Sigmoid colon (tissue), 7 donors: ENCODE data around the gene IL15RA. TPM values are rescaled to one million over a fixed set of nuclear protein-coding genes. Genes with fewer than 3 reads are reported as not detected.

Experiments
- DNase-seq: peaks from one replicate; pipeline ENCODE4 v3.0.0-alpha.2; 2019
- H3K27ac ChIP-seq, 4 donors: fragments of 200-600 bp; sonication (generic); one replicate each; pipeline ENCODE4 v1.5.1; 2016 to 2019; ENCODE audit warnings: mild to moderate bottlenecking in 1 of 4
- H3K27me3 ChIP-seq, 3 donors: fragments of 200-600 bp; sonication (generic); one replicate each; pipeline ENCODE4 v1.5.1; 2019; ENCODE audit warnings: mild to moderate bottlenecking in 1 of 3
- H3K36me3 ChIP-seq, 4 donors: fragments of 200-600 bp; sonication (generic); one replicate each; pipeline ENCODE4 v1.5.1; 2016 to 2019
- H3K4me1 ChIP-seq, 4 donors: fragments of 200-600 bp; sonication (generic); one replicate each; pipeline ENCODE4 v1.5.1; 2017 to 2019
- H3K4me3 ChIP-seq, 4 donors: fragments of 200-600 bp; sonication (generic); one replicate each; pipeline ENCODE4 v1.5.1; 2017 to 2019; ENCODE audit warnings: mild to moderate bottlenecking in 2 of 4, moderate library complexity in 1 of 4
- H3K9me3 ChIP-seq, 4 donors: fragments of 200-600 bp in 3 of 4; sonication (generic) in 3 of 4; one replicate each; pipeline versions ENCODE4 v1.5.1 to v1.6.1; 2013 to 2019
- EP300 ChIP-seq, 4 donors: sonication (generic); formaldehyde crosslinking; IDR thresholded peaks; one replicate each; pipeline ENCODE4 v1.6.1; 2017; ENCODE audit warnings: antibody characterized with exemption in 4 of 4
- POLR2A ChIP-seq, 2 donors: fragments of 450-650 bp; IDR thresholded peaks; one replicate each; pipeline ENCODE4 v1.6.1; 2016; ENCODE audit warnings: antibody characterized with exemption in 2 of 2, mild to moderate bottlenecking in 2 of 2, moderate library complexity in 2 of 2
- POLR2AphosphoS5 ChIP-seq, 4 donors: sonication (generic); formaldehyde crosslinking; IDR thresholded peaks; one replicate each; pipeline ENCODE4 v1.6.1; 2017; ENCODE audit warnings: antibody characterized with exemption in 4 of 4
- WGBS, 2 donors: extraction: QIAGEN DNeasy Blood & Tissue Kit; methylation state at CpG; one replicate each; pipeline ENCODE4 v1.1.7; 2013; 5-methylcytosine and 5-hydroxymethylcytosine counted together
- intact Hi-C: fragments of 100-400 bp; cut with DNase I; formaldehyde crosslinking; loops from one replicate; pipeline ENCODE4 v1.15.1; 2023
- polyA plus RNA-seq, 3 donors: library from polyadenylated mRNA; stranded (reverse); fragments of 200-250 nt; gene quantifications; one replicate each; pipeline ENCODE4 v1.2.3, GENCODE V29; 2013
- small RNA-seq, 3 donors: library from RNA; depleted of rRNA; stranded (forward); fragments of <200 nt; gene quantifications; one replicate each; pipeline ENCODE3, GENCODE V24; 2016
- total RNA-seq, 4 donors: library from RNA; depleted of rRNA; stranded (reverse); fragments of >200 nt; gene quantifications; one replicate each; pipeline ENCODE4 v1.1.0, GENCODE V29; 2016
- donor health status: healthy with polysubstance abuse.
- donor health status: Bipolar disorder and iron deficiency.
- donor health status: healthy.

IL15RA gene
- total and polyA plus RNA-seq, 7 donors: 5.5 to 23.7 (median 15.8) TPM

GRCh38 chr10:5902511-5903274 is 74.7 kb downstream of the IL15RA start:
- TF ChIP-seq POLR2A (IDR thresholded peaks at IDR 0.05): no peak
- TF ChIP-seq POLR2AphosphoS5 (IDR thresholded peaks at IDR 0.05): no peak
- no peak for TF ChIP-seq EP300 (IDR thresholded peaks at IDR 0.05)
- Histone ChIP-seq H3K36me3 (peaks cover 0 to 20% (median 5%) of the 10 kb centered on the region in 4 donors), H3K4me3 (no peak overlapping the region), H3K27me3 (no peaks in the 10 kb centered on the region), H3K27ac (no peak overlapping the region), H3K4me1 (peaks cover 0 to 5% (median 0%) of the 10 kb centered on the region in 4 donors), H3K9me3 (no peaks in the 10 kb centered on the region)
- no peak for DNase-seq
- 96 to 97% methylated on average over 18 of the region's 18 CpGs for WGBS, 2 donors
- intact Hi-C loops: no loop called here

Small RNAs within 50 kb of the gene (small RNA-seq; reads per million reads assigned to genes)
- 0 reads per million in 3 donors for gene RF00397

Other genes with a start within 250 kb of the IL15RA start
- 100 to 1,000 TPM; 178 to 208 (median 205) TPM for gene GDI2, start 164.1 kb downstream of the IL15RA start, total RNA-seq
- gene GDI2, start 164.1 kb downstream of the IL15RA start, polyA plus RNA-seq: 100 to 1,000 TPM; 179 to 238 (median 201) TPM
- 10 to 100 TPM in 1 of 4 donors, 1 to 10 TPM in 3; 8.6 to 11.4 (median 9.4) TPM for gene ANKRD16, start 87.7 kb downstream of the IL15RA start, total RNA-seq
- 1 to 10 TPM; 1.6 to 6.1 (median 5.4) TPM for gene ANKRD16, start 87.7 kb downstream of the IL15RA start, polyA plus RNA-seq
- gene FBH1, start 87.3 kb downstream of the IL15RA start, total RNA-seq: 10 to 100 TPM; 68.7 to 85.9 (median 80.4) TPM
- gene FBH1, start 87.3 kb downstream of the IL15RA start, polyA plus RNA-seq: 10 to 100 TPM; 31.2 to 52.0 (median 49.2) TPM
- gene IL2RA, start 84.8 kb upstream of the IL15RA start, total RNA-seq: 1 to 10 TPM in 2 of 4 donors, under 1 TPM in 1, not detected in 1; 0.99 to 9.0 (median 2.5) TPM
- gene IL2RA, start 84.8 kb upstream of the IL15RA start, polyA plus RNA-seq: 10 to 100 TPM in 1 of 3 donors, 1 to 10 TPM in 1, under 1 TPM in 1; 0.60 to 14.0 (median 6.9) TPM
- gene RBM17, start 111.5 kb upstream of the IL15RA start, total RNA-seq: 10 to 100 TPM; 50.8 to 63.1 (median 54.8) TPM
- gene RBM17, start 111.5 kb upstream of the IL15RA start, polyA plus RNA-seq: 10 to 100 TPM; 32.8 to 74.2 (median 40.2) TPM
- gene PFKFB3, start 225.4 kb upstream of the IL15RA start, total RNA-seq: 10 to 100 TPM; 24.5 to 29.3 (median 28.5) TPM
- 10 to 100 TPM; 10.2 to 33.2 (median 13.9) TPM for gene PFKFB3, start 225.4 kb upstream of the IL15RA start, polyA plus RNA-seq